NCI-H146 treated with DMSO at 0.1 percent for 48 hours (cell line): ENCODE results near the gene HMGN2.

ENCODE experiments used
- DNase-seq: peaks from one replicate; lab custom pipeline; 2025; ENCODE audit not compliant: unreplicated experiment; lab: John Stamatoyannopoulos, UW

The HMGN2 gene

GRCh38 chr1:26472320-26472900 lies at the start of gene HMGN2:
Gene HMGN2 (plus strand): TSS chr1:26472440. CDS start chr1:26472613, 173 bp downstream.
- DNase-seq = peak; percentile 63

GRCh38 chr1:26429721-26430120 lies 42.5 kb upstream of the HMGN2 start:
- DNase-seq = no peak

GRCh38 chr1:26431979-26432695 lies 40.1 kb upstream of the HMGN2 start, which contains the start of gene DHDDS:
Gene DHDDS (plus strand): TSS chr1:26432321. CDS start chr1:26432946, 625 bp downstream.
- DNase-seq = peak; percentile 90

GRCh38 chr1:26432793-26433192 lies 39.4 kb upstream of the HMGN2 start:
- no peak for DNase-seq

GRCh38 chr1:26434161-26434752 lies 38.0 kb upstream of the HMGN2 start:
- DNase-seq = no peak

GRCh38 chr1:26438041-26438440 lies 34.2 kb upstream of the HMGN2 start:
- no peak for DNase-seq

GRCh38 chr1:26440259-26440658 lies 32.0 kb upstream of the HMGN2 start:
- no peak for DNase-seq

GRCh38 chr1:26449868-26450267 lies 22.4 kb upstream of the HMGN2 start:
- DNase-seq = no peak

- DNase-seq = no peak
Measured at GRCh38 chr1:26450908-26451307, 21.3 kb upstream of the HMGN2 start.

- DNase-seq = no peak
Measured at GRCh38 chr1:26452459-26453183, 19.6 kb upstream of the HMGN2 start.

- no peak for DNase-seq
Measured at GRCh38 chr1:26459148-26459547, 13.1 kb upstream of the HMGN2 start.

- DNase-seq = no peak
Measured at GRCh38 chr1:26459573-26460031, 12.6 kb upstream of the HMGN2 start.

GRCh38 chr1:26468911-26469310 lies 3.3 kb upstream of the HMGN2 start:
- DNase-seq = no peak

- DNase-seq = peak; percentile 60
Measured at GRCh38 chr1:26469558-26469957, 2.7 kb upstream of the HMGN2 start.

GRCh38 chr1:26470878-26471497 lies 1.3 kb upstream of the HMGN2 start:
- DNase-seq = peak; percentile 56

GRCh38 chr1:26471498-26472319 lies 531 bp upstream of the HMGN2 start:
- peak; percentile 60 for DNase-seq

- peak; percentile 50 for DNase-seq
Measured at GRCh38 chr1:26472901-26473845, 933 bp downstream of the HMGN2 start.

- no peak for DNase-seq
Measured at GRCh38 chr1:26474818-26475217, 2.6 kb downstream of the HMGN2 start.

GRCh38 chr1:26475989-26476388 lies 3.7 kb downstream of the HMGN2 start:
- DNase-seq = no peak
